IPS-11a (cell line): ENCODE measurements around the gene SRSF5.
"Not testable (repeated sequence)": the region's sequence is repeated elsewhere in the genome, so short reads cannot be mapped to it uniquely, and the experiment has no call there.

Experiments
- H3K4me3 ChIP-seq: one replicate; pipeline ENCODE4 v1.5.1; 2013; ENCODE audit warnings: low read depth, low read length, control low read depth

The SRSF5 gene

DNA sequence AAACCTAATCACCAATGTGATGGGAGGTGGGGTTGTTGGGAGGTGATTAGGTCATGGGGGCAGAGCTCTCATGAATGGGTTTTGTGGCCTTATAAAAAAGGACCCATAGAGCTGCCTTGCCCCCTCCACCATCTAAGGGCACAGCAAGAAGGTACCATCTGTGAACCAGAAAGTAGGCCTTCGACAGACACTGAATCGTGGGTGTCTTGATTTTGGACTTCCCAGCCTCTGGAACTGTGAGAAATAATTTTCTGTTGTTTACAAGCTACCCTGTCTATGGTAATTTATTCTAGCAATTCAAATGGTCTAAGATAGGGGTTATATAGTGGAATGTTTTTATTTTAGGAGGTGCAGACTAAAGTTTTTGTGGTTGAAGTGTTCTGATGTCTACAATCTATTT lies 38.0 kb downstream of the SRSF5 start:
- H3K4me3 ChIP-seq = no peak overlapping the region

DNA sequence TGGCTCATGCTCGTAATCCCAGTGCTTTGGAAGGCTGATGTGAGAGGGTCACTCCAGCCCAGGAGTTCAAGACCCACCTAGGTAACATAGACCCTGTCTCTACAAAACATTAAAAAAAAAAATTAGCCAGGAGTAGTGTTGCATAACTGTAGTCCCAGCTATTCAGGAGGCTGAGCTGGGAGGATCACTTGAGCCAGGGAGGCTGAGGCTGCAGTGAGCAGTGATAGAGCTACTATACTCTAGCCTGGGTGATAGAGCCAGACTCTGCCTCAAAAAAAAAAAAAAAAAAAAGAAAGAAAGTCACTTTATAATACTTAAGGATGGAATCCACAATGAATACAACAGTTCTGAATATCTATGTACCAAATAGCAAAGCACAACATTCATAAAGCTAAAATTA lies 40.2 kb downstream of the SRSF5 start:
- H3K4me3 ChIP-seq = no peak overlapping the region

DNA sequence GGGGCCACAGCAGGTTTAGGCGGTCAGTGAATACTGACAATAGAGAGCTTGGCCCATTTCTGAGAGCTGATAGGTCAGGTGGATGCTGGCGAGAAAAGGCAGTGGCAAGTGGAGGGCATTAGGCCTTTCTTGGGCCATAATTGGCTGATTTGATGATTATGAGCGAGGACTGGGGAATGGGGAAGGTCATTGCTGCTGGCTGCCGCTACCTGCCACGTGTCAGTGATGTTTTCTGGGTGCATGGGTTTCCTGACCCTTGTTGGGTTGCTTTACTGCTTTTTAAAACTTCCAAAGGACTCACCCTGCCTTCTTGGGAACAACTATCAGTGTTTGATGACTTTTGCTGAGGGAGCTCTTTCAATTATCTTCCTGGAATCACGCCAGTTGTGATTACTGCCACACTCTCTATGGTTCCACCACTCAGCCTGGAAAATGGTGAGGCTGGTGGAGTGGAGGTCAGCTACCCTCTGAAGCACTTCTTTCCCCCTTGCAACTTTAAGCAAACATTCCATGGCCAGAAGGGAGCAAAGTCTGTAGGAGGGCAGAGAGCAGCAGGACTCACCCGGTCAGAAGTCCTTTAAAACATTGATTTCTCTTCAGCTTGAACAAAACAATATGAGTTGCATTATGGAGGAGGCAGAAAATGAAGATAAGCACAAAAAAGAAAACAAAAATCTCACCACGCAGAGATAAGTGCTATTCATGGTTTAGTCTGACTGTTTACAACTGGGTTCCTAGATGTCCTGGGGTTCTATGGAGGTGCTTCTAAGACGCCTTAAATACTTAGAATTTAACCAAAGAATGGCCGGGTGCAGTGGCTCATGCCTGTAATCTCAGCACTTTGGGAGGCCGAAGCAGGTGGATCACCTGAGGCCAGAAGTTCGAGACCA lies 42.2 kb downstream of the SRSF5 start:
- H3K4me3 ChIP-seq = no peak overlapping the region

DNA sequence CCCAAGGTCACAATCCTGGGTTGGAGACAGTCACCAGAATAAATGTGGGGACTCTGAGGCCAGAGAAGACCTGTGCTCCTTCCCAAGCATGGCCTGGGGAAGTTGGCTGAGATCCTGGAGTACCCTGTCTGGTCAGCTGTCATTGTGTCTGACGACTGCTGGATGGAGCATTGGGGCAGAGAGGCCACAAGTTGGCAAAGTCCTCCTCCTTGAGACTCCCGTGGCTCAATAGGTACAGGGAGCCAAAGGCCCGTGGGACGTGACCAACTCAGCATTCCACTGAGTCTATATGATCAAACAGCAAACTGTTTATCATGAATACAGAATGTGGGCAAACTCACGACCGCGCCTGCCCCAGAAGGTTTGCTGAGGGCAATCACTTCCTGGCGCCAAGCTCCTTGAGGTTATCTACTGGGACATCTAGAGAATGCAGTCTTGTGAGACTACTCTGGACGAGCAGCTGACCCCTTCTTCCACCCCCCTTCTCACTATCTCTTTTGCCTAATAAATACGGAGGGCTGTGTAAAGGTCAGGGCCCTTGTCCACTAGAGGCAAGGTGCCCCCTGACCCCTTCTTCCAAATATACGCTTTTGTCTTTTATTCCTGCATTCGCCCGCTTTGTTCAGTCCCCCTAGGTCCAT lies 44.4 kb downstream of the SRSF5 start:
- no peak overlapping the region for H3K4me3 ChIP-seq

DNA sequence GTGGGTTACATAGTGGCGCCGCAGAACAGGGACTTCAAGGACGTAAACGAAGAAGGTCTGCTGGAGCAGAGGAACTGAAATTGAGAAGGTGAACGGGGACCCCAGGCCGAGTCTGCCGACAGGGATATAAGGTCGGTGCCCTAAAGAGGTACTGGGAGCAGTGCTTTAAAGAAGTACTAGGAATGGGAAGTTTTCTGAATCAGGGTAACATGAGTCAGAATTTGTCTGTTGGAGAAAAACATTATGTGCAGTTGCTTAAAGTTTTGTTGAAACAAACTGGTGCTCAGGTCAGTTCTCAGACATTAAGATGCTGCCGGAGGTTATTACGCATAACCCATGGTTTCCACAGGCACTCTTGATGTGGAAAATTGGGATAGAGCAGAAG lies 44.9 kb downstream of the SRSF5 start:
- no peak overlapping the region for H3K4me3 ChIP-seq

DNA sequence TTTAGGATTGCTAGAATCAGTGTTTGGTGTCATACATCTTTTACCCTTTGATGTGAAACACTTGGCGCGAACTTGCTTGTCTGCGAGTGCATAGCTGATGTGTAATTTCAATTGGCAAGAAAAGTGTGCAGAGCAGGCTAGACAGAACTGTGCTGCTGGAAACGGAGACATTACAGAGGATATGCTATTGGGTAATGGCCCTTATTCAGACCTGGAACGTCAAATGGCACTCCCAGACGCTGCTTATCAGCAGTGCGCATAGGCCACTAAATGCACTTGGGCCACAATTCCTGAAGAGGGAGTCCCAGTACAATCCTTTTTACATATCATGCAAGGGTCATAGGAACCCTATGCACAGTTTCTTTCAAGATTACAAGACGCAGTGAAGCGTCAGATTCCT lies 45.8 kb downstream of the SRSF5 start:
- H3K4me3 ChIP-seq = no peak overlapping the region

DNA sequence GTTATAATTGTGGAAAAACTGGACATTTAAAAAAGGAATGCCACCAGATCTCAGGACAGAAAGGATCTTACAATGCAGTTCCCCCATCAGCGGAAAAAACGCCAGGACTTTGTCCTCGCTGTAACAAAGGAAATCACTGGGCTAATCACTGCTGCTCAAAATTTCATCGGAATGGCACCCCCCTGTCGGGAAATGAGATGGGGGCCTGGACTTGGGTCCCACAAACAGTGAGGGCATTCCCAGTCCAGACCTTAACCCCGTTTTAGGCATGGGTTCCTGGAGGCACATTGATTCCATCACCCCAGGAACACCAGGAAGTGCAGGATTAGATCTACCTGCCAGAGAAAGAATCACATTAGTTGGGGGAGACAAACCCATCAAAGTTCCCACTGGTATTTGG lies 46.4 kb downstream of the SRSF5 start:
- H3K4me3 ChIP-seq = not testable (repeated sequence)

DNA sequence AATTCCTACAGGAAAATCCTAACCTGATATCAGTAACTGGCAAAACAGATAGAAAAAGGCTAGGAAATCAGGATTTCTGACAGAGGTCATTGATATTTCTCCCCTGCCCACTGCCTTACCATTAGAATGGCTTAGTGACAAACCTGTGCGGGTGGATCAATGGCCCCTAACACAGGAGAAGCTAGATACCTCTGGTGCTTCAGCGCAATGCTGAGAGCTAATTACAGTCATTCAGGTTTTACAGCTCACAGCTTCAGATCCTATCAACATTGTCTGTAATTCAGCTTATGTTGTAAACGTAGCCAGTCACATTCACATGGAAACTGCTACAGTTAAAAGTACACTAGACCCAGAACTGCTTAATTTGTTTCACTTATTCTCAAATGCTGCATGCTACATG lies 47.5 kb downstream of the SRSF5 start:
- H3K4me3 ChIP-seq = no peak overlapping the region

DNA sequence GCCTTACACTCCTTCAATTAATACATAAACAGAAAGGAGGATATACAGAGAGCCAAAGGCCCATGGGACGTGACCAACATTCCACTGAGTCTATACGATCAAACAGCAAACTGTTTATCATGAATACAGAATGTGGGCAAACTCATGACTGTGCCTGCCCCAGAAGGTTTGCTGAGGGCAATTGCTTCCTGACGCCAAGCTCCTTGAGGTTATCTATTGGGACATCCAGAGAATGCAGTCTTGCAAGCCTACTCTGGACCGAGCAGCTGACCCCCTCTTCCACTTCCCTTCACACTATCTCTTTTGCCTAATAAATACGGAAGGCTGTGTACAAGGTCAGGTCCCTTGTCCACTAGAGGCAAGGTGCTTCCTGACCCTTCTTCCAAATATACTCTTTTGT lies 48.6 kb downstream of the SRSF5 start:
- no peak overlapping the region for H3K4me3 ChIP-seq

DNA sequence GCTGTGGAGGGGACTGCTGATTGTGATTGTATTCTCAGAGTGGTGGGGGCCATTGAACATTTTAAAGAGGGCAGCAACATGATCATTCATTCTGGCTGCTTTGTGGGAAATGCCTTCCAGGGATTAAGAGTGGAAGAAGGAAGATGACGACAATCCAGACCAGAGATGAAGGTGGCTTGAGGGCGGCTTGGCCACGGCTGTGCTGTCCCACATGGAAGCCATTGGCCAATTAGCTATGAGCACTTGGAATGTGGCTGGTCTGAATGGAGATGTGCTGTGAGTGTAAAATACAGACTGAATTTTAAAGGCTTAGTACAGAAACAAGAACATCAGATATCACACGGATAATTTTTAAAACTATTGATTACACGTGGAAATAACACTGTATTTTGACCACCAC lies 49.3 kb downstream of the SRSF5 start:
- no peak overlapping the region for H3K4me3 ChIP-seq

DNA sequence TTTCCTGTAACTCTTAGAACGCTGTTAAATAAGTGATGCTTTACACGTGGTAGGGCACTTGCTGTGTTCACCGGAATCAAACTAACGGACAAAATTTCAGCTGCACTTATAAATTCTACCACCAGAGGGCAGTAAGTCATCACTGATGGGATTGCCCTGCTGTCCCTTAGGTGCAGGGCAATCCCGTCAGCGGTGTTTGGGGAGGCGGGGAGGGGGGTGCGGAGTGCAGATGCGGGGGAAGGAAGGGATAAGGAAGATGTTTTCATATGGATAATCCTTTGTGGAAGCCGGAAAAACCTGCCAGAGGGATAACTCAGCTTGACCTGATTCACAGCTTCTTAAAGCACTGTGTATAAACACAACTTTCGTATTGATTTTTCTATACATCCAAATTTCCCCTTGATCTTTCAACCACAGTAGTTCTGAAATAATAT lies 51.8 kb downstream of the SRSF5 start:
- H3K4me3 ChIP-seq = no peak overlapping the region

DNA sequence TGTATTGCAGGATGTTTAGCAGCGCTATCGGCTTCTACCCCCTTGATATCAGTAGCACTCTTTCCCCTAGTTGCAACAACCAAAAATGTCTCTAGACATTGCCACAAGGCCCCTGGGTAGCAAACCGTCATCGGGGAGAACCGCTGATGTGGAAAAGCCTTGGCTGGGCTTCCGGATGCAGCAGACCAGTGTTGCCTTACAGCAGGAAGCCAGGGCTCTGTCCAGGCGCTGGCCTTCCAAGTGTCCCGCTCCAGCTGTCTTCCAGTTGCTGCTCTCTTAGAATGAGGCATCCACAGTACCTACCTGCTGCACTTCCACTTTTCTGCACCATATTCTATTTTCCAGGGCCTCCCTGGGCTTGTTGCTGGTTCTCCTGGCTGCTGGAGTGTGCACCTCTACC lies 52.7 kb downstream of the SRSF5 start:
- H3K4me3 ChIP-seq = no peak overlapping the region

DNA sequence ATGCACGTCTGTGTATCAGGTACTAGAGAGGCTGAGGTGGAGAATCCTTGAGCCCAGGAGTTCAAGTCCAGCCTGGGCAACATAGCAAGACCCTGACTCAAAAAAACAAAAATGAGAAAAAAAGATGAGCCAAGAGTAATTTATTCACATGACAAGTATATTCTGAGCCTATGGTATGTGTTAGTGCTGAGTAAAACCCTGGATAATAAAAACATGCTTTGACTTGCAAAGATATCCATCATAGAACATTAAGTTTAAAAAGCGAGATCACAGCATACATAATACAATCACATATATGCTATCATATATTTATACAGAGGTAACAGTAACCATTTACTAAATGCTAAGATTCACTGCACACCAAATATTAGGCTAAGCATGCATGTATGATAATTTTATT lies 54.0 kb downstream of the SRSF5 start:
- no peak overlapping the region for H3K4me3 ChIP-seq
